WTC11 (cell line): Measurements from ENCODE around the gene AGAP1.

Experiments
- CREB1 ChIP-seq: sonication (generic); formaldehyde crosslinking; IDR thresholded peaks from 2 replicates; pipeline ENCODE4 v1.8.0; 2023; ENCODE audit warnings: mild to moderate bottlenecking, missing genetic modification reagents
- CTCF ChIP-seq: fragments of 200-600 bp; IDR thresholded peaks from 2 replicates; pipeline ENCODE4 v1.8.0; 2022; ENCODE audit warnings: antibody characterized with exemption
- E2F4 ChIP-seq: sonication (generic); formaldehyde crosslinking; IDR thresholded peaks from 2 replicates; pipeline ENCODE4 v1.8.1; 2022; ENCODE audit warnings: low read depth, mild to moderate bottlenecking, moderate library complexity, missing genetic modification reagents, borderline replicate concordance
- ESRRA ChIP-seq: sonication (generic); formaldehyde crosslinking; IDR thresholded peaks from 2 replicates; pipeline ENCODE4 v1.8.1; 2022; ENCODE audit warnings: mild to moderate bottlenecking, missing genetic modification reagents, borderline replicate concordance
- FOXJ3 ChIP-seq: sonication (generic); formaldehyde crosslinking; IDR thresholded peaks from 2 replicates; pipeline ENCODE4 v1.9.0; 2021; ENCODE audit warnings: missing genetic modification reagents, mild to moderate bottlenecking, borderline replicate concordance
- SP1 ChIP-seq: sonication (generic); formaldehyde crosslinking; conservative IDR thresholded peaks from 2 replicates; pipeline ENCODE4 v1.8.1; 2022; ENCODE audit warnings: missing genetic modification reagents
- ZBTB21 ChIP-seq: sonication (generic); formaldehyde crosslinking; IDR thresholded peaks from 2 replicates; pipeline ENCODE4 v1.8.1; 2023; ENCODE audit warnings: mild to moderate bottlenecking, missing genetic modification reagents, borderline replicate concordance
- TF ChIP-seq, protein P1 (sequence below): sonication (generic); formaldehyde crosslinking; IDR thresholded peaks from 2 replicates; pipeline ENCODE4 v1.8.1; 2023; ENCODE audit warnings: mild to moderate bottlenecking, missing genetic modification reagents, moderate library complexity
- TF ChIP-seq, protein P2 (sequence below): sonication (generic); formaldehyde crosslinking; IDR thresholded peaks from 2 replicates; pipeline ENCODE4 v1.8.1; 2022; ENCODE audit warnings: low read depth, missing genetic modification reagents, borderline replicate concordance
- TF ChIP-seq, protein P3 (sequence below): sonication (generic); formaldehyde crosslinking; IDR thresholded peaks from 2 replicates; pipeline ENCODE4 v1.8.0; 2022; ENCODE audit warnings: mild to moderate bottlenecking, missing genetic modification reagents
- TF ChIP-seq, protein P4 (sequence below): sonication (generic); formaldehyde crosslinking; IDR thresholded peaks from 2 replicates; pipeline ENCODE4 v1.8.0; 2022; ENCODE audit warnings: mild to moderate bottlenecking, missing genetic modification reagents

- TF ChIP-seq SP1 (CRISPR knock-in tag): no peak
- TF ChIP-seq, protein P1, sequence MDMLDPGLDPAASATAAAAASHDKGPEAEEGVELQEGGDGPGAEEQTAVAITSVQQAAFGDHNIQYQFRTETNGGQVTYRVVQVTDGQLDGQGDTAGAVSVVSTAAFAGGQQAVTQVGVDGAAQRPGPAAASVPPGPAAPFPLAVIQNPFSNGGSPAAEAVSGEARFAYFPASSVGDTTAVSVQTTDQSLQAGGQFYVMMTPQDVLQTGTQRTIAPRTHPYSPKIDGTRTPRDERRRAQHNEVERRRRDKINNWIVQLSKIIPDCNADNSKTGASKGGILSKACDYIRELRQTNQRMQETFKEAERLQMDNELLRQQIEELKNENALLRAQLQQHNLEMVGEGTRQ: no peak
- TF ChIP-seq CREB1 (CRISPR knock-in tag): no peak
- TF ChIP-seq CTCF: no peak
- no peak for TF ChIP-seq ESRRA (CRISPR knock-in tag)
- TF ChIP-seq, protein P2, sequence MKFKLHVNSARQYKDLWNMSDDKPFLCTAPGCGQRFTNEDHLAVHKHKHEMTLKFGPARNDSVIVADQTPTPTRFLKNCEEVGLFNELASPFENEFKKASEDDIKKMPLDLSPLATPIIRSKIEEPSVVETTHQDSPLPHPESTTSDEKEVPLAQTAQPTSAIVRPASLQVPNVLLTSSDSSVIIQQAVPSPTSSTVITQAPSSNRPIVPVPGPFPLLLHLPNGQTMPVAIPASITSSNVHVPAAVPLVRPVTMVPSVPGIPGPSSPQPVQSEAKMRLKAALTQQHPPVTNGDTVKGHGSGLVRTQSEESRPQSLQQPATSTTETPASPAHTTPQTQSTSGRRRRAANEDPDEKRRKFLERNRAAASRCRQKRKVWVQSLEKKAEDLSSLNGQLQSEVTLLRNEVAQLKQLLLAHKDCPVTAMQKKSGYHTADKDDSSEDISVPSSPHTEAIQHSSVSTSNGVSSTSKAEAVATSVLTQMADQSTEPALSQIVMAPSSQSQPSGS (CRISPR knock-in tag): no peak
- TF ChIP-seq FOXJ3 (CRISPR knock-in tag): no peak
- TF ChIP-seq E2F4 (CRISPR knock-in tag): no peak
- TF ChIP-seq, protein P3, sequence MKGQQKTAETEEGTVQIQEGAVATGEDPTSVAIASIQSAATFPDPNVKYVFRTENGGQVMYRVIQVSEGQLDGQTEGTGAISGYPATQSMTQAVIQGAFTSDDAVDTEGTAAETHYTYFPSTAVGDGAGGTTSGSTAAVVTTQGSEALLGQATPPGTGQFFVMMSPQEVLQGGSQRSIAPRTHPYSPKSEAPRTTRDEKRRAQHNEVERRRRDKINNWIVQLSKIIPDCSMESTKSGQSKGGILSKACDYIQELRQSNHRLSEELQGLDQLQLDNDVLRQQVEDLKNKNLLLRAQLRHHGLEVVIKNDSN: no peak
- no peak for TF ChIP-seq ZBTB21 (CRISPR knock-in tag)
- TF ChIP-seq, protein P4, sequence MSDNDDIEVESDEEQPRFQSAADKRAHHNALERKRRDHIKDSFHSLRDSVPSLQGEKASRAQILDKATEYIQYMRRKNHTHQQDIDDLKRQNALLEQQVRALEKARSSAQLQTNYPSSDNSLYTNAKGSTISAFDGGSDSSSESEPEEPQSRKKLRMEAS (CRISPR knock-in tag): no peak
Observed at GRCh38 chr2:235845245-235845644, 351.4 kb downstream of the AGAP1 start.
